HG03025 (cell line): ENCODE data around the gene FOXE3.

Source experiments
- ATAC-seq: cut with Tn5 transposase; IDR thresholded peaks from one replicate; pipeline ENCODE4 v1.9.1; 2021; ENCODE audit warnings: mild to moderate bottlenecking, moderate library complexity; ENCODE audit not compliant: unreplicated experiment, low FRiP score

Gene FOXE3

GRCh38 chr1:47415728-47416318 is at the start of gene FOXE3:
Gene FOXE3, plus strand, starts transcription at chr1:47416285. Its CDS starts 31 bp downstream, at chr1:47416316.
- no peak for ATAC-seq

- ATAC-seq, result no peak
Measured at GRCh38 chr1:47367651-47368050, 48.4 kb upstream of the FOXE3 start.

GRCh38 chr1:47371016-47371517 is 45.0 kb upstream of the FOXE3 start:
- ATAC-seq, result no peak

GRCh38 chr1:47374501-47374900 is 41.6 kb upstream of the FOXE3 start:
- no peak for ATAC-seq

GRCh38 chr1:47378147-47378546 is 37.9 kb upstream of the FOXE3 start:
- no peak for ATAC-seq

GRCh38 chr1:47380699-47381098 is 35.4 kb upstream of the FOXE3 start:
- no peak for ATAC-seq

- no peak for ATAC-seq
Measured at GRCh38 chr1:47382399-47382983, 33.6 kb upstream of the FOXE3 start.

GRCh38 chr1:47384083-47384482 is 32.0 kb upstream of the FOXE3 start:
- no peak for ATAC-seq

GRCh38 chr1:47385020-47385419 is 31.1 kb upstream of the FOXE3 start:
- no peak for ATAC-seq

- no peak for ATAC-seq
Measured at GRCh38 chr1:47386268-47386667, 29.8 kb upstream of the FOXE3 start.

GRCh38 chr1:47388030-47388890 is 27.8 kb upstream of the FOXE3 start:
- ATAC-seq, result no peak

- no peak for ATAC-seq
Measured at GRCh38 chr1:47388891-47389238, 27.2 kb upstream of the FOXE3 start.

GRCh38 chr1:47389731-47390130 is 26.4 kb upstream of the FOXE3 start:
- no peak for ATAC-seq

GRCh38 chr1:47390843-47391242 is 25.2 kb upstream of the FOXE3 start:
- ATAC-seq, result no peak

GRCh38 chr1:47393141-47393540 is 22.9 kb upstream of the FOXE3 start:
- no peak for ATAC-seq

- ATAC-seq, result no peak
Measured at GRCh38 chr1:47395433-47395832, 20.7 kb upstream of the FOXE3 start.

- ATAC-seq, result no peak
Measured at GRCh38 chr1:47396671-47397196, 19.4 kb upstream of the FOXE3 start.

GRCh38 chr1:47399138-47399845 is 16.8 kb upstream of the FOXE3 start:
- no peak for ATAC-seq

- no peak for ATAC-seq
Measured at GRCh38 chr1:47399846-47400155, 16.3 kb upstream of the FOXE3 start.

- no peak for ATAC-seq
Measured at GRCh38 chr1:47401761-47402160, 14.3 kb upstream of the FOXE3 start.

GRCh38 chr1:47402591-47402990 is 13.5 kb upstream of the FOXE3 start:
- no peak for ATAC-seq
